Activated gamma-delta T cell (primary cell): ENCODE results near the gene SRP9.
"Not testable (repeated sequence)": the region's sequence is repeated elsewhere in the genome, so short reads cannot be mapped to it uniquely, and the experiment has no call there.

Experiments used
- DNase-seq: peaks from one replicate; lab custom pipeline; 2025; lab: John Stamatoyannopoulos, UW

SRP9 gene

DNA sequence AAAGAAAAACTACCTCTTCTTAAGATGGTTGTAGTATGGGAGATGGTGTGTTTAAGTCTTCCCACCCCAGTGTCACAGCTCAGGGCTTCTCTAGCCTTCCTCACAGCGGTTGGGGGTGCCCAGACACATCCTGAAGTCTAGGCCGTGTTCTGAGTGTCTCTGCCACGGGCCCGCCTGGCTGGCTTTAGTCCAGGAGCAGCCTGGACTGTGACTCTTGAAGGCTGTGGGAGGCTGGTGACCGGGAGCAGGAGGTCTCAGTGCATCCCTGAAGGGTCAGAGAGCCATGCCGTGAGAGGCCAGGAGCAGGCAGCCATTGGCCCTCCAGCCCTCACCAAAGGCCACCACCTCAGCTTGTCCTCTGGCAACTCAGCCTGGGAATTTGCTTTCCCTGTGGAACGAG, 36.8 kb downstream of the SRP9 start:
- DNase-seq, result no peak

DNA sequence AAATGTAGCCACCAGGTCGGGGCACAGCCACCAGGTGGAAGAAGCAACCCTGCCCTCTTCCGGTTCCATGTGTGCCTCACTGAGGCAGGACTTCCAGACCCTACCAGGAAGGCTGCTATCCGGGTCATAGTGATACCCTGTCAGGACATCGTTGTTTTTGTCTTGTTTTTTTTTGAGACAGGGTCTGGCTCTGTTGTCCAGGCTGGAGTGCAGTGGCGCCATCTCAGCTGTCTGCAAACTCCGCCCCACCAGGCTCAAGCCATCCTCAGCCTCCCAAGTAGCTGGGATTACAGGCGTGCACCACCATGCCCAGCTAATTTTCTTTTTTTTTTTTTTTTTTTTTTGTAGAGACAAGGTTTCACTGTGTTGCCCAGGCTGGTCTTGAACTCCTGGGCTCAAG, 37.5 kb downstream of the SRP9 start:
- not testable (repeated sequence) for DNase-seq

DNA sequence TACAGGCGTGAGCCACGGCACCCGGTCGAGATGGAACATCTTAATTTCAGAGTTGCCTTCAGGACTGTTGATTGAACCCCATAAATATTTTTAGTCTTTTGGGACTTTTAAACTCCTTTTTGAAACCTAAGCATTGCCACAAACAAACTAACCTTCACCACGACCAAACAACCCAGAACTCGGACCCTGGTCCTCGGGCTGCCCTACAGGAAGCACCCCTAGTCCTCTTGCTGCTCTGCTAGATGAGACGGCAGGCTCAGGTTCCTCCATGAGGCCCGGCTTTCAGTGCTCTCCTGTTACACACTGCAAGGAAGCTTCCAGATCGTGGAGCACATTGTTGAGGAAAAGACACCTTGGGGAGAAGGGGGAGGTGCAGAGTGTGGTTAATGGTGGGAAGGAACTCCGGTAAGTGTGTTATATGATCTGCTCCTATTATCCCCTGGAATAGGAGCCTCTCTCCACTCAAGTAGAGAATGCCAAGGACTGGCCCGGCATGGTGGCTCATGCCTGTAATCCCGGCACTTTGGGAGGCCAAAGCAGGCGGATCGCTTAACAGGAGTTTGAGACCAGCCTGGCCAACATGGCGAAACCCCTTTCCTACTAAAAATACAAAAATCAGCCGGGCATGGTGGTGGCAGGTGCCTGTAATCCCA, 38.0 kb downstream of the SRP9 start:
- no peak for DNase-seq

DNA sequence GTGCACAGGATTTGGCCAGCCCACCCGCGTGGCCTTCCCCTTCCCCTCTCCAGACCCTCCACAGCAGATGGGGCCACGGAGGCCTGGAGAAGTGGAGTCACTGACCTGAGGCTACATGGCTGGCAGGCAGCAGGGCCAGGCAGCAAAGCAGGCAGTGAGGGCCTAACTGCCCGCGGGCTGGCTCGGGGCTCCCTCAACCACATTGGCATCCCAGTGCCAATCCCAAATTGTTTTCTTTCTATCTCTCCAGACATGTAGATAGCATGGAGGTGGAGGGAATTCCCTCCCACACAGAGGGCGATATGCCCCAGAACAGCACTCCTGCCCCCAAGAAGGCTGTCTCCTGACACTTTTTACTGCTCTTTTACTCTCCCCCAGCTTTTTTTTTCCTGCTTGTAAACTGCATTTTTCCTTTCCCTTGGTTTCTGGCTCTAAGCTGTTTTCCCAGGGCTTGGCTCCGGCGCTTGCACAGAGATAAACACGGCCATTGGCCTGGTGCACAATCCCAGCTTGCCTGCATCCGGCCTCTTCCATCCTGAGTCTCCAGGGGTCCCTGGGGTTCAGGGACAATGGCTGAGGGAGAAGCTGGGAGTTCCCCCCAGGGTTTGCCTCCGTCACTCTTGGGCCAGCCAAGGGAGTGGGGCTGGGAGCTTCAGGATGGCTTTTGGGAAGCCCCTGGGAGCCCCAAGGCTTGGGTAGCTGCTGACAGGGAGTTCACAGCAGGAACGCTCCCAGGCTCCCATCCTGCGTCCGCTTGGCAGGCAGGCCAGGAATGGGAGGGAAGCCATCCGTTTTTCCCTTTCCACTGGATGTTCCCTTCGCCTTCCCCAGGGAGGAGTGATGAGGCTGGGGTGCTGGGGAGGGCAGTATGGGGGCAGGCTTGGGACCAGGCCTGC, 39.3 kb downstream of the SRP9 start:
- no peak for DNase-seq

- no peak for DNase-seq
Observed at GRCh38 chr1:225817611-225818061, 40.0 kb downstream of the SRP9 start.

- DNase-seq, result no peak
Observed at GRCh38 chr1:225818229-225818628, 40.6 kb downstream of the SRP9 start.

DNA sequence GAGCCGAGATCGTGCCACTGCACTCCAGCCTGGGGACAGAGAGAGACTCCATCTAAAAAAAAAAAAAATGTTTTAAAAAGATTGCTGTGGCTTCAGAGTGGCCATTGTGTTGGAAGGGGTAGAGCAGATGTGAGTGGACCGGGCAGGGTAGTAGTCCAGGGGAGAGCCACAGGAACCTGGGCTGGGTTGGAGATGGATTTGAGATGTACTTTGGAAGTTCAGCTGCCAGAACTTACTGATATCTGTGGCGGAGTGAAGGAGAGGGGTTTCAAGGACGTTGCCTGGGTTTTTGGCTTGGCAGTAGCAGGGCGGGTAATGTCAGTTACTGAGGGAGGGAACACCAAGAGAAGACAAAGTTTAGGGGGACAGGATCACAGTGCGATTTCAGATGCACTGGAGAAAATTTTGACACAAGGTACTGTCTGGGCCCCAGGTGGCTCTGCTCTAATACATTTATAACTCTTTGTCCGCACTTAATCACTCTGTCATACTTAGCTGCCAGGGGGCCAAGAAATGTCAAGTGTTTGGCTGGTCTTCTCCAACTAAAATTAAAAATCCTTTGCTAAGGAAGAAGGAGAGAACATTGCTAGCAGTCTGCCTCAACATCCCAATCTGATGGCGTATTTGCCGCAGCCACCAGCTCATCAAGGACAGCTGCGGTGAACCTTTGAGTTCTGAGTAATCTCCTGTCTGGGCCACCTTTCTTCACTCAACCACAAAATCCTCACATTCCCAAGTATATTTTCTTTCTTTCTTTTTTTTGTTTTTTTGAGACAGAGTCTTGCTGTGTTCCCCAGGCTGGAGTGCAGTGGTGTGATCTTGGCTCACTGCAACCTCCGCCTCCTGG, 41.9 kb downstream of the SRP9 start:
- DNase-seq, result no peak

DNA sequence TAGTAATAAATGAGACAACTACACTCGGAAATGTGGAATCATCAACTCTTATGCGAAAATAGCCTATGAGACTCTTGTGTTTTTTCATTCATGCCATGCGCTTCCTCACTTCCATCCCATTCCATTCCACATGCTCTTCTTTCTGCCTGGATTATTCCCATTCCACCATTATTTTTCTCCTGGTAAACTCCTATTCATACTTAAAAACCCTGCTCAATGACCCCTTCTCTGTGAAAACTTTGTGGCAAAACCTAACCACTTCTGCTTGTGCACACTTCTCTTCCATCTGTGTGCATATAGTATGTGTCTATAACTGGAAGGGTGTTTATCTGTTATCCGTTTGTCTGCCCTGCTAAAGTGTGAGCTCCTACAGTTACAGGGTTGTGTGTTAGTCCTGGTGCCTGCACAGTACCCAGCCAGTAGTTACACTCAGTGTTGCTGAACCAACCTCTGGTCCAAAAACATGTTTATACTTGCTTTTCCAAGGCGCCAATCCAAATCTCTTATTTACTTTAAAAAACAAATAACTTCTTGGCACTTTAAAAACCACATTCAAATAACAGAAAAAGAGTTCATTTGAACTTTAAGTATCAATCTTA, 43.0 kb downstream of the SRP9 start:
- no peak for DNase-seq

GRCh38 chr1:225822655-225823403, 45.2 kb downstream of the SRP9 start:
- DNase-seq, result no peak

DNA sequence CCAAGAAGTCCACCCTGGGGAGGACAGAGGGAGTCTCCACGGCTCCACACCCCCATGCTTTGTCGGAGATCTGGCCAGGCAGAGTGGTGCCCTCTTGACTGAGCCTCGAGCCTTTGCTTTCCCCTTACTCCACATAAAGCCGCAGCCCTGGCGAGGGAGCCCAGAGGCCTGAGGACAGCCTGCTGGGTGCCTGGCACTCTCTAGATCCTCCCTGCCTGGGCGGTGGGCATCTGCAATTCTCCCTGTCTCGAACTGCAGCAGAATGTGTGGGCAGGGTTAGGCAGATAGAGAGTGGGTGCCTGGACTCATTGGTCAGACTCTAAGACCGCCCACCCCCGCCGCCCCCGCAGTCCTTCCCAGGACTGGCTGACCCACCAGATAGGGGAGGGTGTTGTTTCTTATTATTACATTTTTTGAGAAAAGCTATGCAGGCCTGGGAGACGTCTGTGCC, 46.2 kb downstream of the SRP9 start:
- no peak for DNase-seq

GRCh38 chr1:225824533-225824941, 46.9 kb downstream of the SRP9 start:
- no peak for DNase-seq

DNA sequence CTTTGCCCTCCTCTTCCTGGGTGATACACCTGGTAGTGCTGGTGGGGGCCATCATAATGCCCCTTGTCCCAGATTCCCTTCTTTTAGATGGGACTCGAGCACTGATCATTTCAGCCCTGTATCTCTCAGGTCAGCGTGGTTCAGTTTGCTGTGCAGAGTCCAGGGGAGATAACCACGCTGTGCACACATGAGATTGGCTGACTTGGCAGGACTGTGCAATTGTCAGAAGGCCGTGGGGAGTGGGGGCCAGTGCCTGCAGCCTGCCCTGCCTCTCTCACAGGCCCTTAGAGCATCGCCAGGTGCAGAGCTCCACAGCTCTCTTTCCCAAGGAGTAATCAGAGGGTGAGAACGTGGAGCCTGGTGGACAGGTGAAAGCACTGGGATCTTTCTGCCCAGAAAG, 47.5 kb downstream of the SRP9 start:
- DNase-seq, result no peak

- no peak for DNase-seq
Observed at GRCh38 chr1:225825607-225826007, 48.0 kb downstream of the SRP9 start.

DNA sequence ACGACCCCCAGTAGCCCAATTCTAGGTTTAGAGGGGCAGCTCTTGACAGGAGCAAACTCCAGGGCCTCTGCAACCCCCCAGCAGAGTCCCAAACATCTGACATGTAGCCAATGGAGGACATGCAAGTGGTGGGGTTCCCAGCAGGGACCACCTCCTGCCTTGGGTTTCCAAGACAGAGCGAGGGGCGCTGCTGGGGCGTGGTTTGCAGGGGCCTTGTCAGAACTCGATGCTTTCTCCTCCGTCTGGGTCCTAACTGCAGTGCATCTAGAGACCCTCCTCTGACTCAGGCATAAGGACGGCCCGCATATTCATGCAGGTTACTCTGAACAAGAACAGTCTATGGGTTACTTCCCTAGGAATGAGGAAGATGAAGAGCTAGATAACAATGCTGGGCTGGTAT, 49.5 kb downstream of the SRP9 start:
- no peak for DNase-seq

DNA sequence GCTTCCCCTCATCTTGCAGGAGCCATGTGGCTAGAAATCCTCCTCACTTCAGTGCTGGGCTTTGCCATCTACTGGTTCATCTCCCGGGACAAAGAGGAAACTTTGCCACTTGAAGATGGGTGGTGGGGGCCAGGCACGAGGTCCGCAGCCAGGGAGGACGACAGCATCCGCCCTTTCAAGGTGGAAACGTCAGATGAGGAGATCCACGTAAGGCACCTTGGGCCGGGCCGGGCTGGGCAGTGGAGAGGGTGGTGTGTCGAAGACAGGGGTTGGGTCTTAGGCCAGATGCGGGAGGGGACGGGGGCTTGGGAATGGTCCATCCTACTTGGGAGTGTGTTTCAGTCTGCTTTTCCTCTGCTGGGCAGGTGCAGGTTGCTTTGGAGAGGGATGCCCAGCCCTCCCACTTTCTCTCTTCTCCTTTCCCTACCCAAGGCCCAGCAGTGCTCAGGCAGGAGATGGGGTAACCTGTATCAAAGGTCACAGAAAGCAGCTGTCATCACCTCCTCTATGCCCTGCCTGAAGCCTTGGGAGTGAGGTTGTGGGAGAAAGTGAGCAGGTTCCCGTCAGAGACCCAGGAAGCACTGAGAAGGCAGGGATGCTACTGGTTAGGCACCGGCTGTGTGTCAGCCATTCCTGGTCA, 51.2 kb downstream of the SRP9 start:
- no peak for DNase-seq

DNA sequence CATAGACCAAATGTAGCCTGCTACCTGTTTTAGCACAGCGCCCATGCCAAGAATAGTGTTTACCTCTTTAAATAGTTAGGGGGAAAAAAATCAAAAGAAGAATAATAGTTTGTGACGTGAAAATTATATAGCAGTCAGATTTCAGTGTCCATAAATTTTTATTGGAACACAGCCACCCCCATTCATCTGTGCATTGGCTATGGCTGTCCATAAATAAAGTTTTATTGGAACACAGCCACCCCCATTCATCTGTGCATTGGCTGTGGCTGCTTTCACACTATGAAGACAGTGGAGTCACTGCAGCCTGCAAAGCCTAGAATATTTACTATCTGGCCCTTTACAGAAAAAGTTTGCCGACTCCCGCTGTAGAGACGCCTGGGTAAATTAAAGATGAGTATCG, 53.2 kb downstream of the SRP9 start:
- no peak for DNase-seq

GRCh38 chr1:225834417-225835329, 57.0 kb downstream of the SRP9 start:
- DNase-seq, result no peak

GRCh38 chr1:225835856-225836255, 58.2 kb downstream of the SRP9 start:
- no peak for DNase-seq

- DNase-seq, result not testable (repeated sequence)
Observed at GRCh38 chr1:225836296-225836695, 58.7 kb downstream of the SRP9 start.

- no peak for DNase-seq
Observed at GRCh38 chr1:225838793-225839192, 61.2 kb downstream of the SRP9 start.
